NCI-H345 (cell line): ENCODE data around the gene POF1B.
"Not testable (repeated sequence)": the region's sequence is repeated elsewhere in the genome, so short reads cannot be mapped to it uniquely, and the experiment has no call there.

Experiments used
- DNase-seq: peaks from one replicate; lab custom pipeline; 2025; lab: John Stamatoyannopoulos, UW

The POF1B gene, protein sequence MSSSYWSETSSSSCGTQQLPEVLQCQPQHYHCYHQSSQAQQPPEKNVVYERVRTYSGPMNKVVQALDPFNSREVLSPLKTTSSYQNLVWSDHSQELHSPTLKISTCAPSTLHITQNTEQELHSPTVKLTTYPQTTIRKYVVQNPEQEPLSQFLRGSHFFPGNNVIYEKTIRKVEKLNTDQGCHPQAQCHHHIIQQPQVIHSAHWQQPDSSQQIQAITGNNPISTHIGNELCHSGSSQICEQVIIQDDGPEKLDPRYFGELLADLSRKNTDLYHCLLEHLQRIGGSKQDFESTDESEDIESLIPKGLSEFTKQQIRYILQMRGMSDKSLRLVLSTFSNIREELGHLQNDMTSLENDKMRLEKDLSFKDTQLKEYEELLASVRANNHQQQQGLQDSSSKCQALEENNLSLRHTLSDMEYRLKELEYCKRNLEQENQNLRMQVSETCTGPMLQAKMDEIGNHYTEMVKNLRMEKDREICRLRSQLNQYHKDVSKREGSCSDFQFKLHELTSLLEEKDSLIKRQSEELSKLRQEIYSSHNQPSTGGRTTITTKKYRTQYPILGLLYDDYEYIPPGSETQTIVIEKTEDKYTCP

DNA sequence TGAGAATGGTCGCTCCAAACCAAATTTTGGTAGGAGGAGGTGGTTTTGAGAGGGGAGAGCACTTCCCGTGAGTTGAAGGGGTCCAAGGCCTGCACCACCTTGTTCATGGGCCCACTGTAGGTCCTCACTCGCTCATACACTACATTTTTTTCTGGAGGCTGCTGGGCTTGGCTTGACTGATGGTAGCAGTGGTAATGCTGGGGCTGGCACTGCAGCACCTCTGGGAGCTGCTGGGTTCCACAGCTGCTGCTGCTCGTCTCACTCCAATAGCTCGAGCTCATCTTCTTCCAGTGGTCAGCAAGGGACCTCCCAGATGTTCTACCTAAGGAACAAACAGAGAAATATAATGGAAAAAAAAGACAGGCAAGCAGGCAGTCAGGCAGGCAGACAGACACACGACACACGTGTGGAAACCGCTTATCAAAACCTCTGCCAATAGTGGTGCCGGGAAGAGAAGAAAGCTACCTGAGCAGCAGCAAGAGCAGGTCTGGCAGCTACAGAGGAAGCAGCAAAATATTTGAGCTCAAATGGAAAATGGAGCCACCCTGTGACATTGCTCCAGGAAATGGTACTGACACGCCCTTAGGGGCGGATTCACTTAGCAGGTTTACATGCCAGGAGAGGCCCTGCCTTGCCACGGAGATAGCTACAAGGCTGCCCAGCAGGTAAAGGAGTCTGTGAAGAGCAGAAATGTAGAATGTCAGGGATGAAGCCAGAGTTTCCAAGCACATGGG is at the start of gene POF1B:
Gene POF1B, minus strand, starts transcription at position 492 of the 734 bp plus-strand sequence. Its CDS starts 211 bp downstream, at position 281.
- DNase-seq = no peak

DNA sequence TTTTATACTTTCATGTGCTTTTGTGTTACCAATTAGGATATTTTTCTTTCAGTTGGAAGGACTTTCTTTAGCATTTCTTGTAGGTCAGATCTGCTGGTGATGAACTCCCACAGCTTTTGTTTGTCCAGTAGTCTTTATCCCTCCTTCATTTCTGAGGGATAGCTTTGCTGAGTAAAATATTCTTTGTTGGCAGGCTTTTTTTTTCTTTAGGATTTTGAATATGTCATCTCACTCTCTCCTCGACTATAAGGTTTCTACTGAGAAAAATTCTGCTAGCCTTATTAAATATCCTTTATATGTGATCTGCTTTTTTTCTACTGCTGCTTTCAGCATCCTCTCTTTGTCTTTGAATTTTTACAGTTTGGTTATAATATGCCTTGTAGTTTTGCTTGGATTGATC is 49.6 kb upstream of the POF1B start:
- no peak for DNase-seq

DNA sequence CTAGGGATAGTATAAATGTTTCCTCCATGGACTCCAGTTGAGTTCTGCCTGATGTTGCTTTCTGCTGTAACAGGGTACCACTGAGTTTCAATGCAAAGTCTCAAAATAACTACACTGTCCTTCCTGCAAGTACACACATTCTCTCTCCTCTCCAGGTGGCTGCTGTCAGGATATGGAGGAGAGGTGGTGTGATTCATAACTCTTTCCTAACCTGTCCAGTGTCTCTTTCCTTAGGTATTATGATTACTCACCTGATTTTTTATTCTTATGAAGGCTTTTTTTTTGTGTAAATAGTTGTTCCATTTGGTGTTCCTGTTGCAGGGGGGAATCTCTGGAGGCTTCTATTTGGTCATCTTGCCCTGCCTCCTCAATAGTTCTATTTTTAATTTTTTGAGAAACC is 39.8 kb upstream of the POF1B start:
- no peak for DNase-seq

DNA sequence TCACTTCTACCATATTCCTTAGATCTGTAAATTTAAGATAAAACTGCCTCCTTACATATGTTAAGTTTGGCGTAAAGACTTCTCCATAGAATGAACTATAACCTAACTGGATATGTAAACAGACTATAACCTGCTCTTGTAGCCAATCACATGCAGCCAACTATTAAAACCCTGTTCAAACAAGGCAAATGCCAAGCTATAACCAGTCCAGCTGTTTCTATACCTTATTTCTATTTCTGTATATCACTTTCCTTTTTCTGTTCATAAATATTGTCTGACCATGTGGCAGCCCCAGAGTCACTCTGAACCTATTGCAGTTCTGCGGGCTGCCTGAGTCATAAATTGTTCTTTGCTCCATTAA is 12.4 kb upstream of the POF1B start:
- no peak for DNase-seq

DNA sequence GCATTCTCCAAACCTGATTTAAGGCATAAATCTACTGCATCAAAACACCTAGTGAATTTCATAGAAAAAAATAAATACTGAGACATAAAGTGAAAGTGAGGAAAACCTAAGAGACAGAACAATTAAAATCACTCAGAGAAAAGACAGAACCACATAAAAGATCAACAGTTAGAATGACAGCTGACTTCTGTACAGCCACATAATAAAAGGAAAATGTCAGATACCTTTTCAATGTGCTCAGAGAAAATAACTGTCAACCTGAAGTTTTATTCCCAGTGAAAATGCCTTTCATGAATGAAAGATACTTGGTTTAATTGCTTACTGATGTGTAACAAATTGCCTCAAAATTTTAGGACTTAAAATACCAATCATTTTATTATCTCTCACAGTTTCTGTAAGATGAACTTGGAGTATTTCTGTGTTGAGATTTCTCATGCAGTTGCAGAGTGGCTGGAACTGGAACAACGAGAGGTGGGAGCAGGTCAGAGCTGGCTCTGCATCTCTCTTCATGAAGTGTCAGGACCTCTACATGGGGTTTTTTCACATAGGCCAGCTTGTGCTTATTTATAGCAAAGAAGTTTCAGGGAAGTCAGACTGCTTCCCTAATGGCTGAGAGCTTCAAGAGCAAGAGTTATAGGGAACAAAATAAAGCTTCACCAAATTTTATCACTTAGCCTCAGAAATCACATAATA is 11.9 kb upstream of the POF1B start:
- no peak for DNase-seq

DNA sequence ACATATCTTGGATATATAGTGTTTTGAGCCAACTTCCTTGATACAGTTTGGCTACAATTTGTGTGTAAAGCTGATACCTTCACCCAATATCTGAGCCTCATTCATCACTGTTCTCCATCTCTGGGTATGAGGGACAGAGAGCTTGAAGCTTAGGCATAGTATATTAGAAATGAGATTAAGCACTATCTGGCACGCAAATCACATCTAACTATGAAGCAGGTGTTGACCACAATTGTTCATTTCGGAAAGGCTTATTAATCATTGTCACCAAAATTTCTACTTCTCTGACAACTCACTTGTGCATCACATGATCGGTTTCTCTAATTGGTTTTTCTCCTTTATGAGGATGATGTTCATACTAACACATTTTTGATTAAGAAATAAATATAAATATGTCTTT is 2.1 kb upstream of the POF1B start:
- DNase-seq = no peak

DNA sequence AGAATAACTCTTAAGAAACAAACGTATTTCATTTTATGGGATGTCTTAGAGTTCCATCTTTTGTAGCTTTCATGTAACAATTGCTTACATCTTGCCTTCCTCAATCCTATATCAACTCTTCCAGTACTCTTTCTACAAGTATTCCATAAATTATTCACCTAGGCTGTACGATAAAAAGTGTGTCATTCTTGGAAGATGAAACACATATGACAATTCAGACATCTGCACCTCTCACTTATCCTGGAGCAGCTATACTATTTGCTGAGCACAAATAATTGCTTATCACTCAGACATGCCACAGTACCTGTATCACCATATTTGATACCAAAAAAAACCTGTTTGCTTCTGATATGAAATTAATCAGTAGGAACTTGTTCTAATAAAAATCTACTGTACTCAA is 1.0 kb downstream of the POF1B start:
- DNase-seq = no peak

DNA sequence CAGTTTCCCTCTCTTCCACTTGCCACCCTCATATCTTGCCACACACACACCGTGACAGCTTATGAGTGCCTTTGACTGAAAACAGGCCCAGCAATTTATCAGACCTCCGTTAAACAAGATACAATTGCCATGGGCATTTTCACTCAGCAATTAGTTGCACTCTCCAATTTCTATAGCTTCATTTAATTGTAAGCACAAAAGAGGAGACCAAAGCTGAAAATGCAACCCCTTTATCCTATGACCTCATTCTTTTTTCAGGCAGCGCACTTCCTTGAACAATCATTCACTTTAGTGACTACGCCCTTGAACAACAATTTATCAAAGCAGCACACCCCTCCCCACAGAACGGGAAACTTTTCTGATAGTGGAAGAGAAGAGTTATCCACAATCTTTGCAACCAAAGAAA is 4.1 kb downstream of the POF1B start:
- DNase-seq = peak; percentile 1

DNA sequence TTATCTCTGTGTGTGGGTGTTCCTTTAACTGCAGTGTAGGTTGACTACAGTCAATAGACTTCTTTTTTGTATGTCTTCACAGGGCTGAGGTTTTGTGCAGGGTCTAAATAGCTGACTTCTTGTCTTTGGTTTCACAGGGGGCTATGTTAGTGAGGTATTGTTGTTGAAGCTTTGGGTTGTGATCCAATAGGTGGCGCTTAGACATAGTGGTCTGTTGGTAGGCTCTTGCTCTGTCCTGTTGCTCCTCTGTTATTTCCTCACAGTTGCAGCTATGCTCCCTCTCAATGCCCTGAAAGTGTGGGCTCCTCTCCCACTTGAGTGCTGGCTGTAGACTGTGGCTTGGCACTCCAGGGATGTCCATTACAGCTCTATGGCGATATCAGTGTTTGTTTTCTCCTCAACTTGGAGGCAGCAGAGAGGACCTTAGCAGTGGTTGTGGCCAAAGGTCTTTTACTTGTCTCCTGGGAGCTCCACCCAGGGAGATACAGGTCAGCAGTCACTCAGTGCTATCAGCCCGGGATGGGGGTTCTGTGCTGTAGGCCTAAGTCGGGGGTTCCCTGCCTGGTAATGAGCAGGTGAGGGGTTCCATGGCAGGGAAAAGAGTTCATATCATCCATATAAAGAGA is 14.0 kb downstream of the POF1B start:
- no peak for DNase-seq

DNA sequence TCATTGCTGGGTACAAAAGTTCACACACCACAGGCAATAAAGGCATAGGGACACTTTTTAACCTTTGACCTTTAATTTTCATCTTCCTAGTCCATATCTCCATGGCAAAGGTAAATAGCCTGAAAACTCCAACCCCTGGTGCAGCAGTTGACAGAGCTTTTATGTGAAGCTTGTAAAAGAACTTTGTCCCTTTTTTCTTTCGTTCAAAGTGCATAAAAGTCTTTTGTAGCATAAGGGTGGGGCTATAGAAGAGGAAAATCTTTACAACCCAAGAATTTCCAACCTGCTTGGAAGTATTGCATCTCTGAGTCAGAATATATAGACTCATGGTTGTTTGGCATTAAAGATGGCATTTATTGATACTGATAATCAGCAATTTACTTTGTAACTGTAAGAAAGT is 20.4 kb downstream of the POF1B start:
- no peak for DNase-seq

DNA sequence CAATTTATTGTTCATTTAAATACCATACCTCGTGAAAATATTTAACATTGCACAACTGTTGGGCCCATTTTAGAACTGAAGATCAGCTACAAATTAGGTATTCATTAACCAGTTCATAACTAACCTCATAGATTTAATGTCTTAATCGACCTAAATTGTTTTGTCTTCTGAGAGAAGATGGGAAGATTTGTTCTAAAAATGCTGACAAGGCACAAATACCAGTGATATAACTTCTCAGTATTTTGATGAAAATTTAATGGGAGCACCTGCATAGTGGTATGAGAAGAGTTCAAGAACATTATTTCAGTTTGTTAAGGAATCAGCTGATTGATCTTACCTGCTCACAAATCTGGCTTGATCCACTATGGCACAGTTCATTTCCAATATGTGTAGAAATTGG is 33.9 kb downstream of the POF1B start:
- no peak for DNase-seq

DNA sequence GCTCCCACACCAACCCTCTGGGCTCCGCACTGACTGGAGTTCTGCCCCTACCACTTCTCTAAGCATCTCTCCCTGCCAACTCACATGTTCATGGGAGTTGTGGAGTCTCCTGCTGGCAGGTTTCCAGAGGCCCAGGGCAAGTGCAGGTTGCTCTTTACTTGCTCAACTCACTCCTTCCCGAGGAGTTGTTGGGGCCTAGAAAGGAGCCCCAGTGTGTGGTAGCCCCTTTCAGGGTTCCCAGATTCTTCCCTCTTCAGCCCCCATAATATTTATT is 52.5 kb downstream of the POF1B start:
- no peak for DNase-seq

DNA sequence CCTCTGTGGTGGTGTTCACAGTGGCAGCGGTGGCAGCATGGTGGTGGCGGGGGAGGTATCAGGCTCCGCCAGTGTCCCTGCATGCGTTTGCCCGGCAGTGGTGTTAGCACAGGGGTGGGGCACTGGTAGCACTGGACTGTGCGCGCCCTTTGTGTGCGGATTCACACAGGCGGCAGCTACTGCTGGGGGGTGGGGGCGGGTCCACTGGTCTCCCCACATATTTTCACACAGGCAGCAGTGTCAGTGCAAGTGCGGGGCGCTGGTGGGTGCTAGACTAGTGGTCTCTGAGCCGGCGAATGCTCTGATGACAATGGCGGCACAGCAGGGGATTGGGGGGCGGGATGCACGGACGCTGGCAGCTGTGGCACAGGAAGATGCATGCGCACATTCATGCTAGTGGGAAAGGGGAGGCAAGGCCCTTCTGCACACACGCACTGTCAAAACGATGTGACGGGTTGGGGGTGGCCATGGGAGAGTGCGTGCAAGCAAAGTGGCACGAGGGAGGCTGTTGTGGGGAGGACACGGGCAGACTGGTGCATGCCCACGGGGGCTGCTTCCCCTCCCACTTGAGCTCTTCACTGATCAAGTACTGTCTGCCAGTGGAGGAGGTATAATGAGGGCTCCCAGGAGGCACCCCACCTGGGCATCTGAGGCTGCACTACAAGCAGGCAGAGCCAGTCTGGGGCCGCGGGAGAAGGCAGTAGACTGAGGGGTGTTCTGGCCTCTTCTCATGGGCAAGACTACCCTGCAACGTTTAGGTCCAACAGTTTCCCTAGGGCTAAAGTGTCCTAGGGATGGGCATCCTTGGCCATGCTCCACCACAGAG is 53.0 kb downstream of the POF1B start:
- no peak for DNase-seq

DNA sequence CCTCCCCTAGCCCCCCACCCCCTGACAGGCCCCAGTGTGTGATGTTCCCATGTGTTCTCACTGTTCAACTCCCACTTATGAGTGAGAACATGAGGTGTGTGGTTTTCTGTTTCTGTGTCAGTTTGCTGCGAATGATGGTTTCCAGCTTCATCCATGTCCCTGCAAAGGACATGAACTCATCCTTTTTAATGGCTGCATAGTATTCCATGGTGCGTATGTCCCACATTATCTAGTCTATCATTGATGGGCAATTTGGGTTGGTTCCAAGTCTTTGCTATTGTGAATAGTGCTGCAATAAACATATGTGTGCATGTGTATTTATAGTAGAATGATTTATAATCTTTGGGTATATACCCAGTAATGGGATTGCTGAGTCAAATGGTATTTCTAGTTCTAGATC is 68.1 kb downstream of the POF1B start:
- DNase-seq = not testable (repeated sequence)

DNA sequence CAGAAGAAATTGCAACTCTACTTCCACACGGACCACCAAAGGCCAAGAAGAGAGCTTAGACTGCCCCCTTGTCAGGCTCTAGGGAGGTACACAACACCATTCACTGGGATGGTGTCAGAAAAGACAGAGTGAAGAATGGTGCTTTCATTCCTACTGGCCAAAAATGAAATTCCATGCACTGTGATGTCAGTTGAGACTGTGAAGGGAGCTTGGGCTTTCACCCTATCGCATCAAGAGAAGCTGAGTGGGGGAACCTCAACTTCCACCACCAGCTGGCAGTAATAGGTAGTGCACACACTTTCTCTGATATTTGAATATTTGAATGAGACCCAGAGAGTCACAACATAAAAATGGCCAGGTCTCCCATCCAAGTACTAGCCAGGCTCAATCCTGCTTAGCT is 69.7 kb downstream of the POF1B start:
- DNase-seq = no peak

DNA sequence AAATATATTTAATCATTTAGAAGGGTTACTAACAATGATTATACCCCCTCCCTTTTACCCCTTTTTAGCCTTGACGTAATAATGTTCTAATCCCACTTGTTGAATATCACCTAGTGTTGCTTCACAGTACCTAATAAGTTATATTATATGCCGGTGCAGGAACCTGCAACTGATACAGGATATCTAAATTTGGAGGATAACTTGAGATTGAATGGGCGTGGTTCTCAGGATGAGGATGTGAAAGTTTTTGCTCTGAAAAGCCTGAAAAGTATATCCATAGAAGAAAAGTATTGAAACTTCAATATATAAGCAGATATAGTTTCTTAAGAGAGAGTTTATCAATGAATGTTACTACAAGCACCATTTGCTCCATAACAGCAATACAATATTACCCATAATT is 75.9 kb downstream of the POF1B start:
- no peak for DNase-seq

DNA sequence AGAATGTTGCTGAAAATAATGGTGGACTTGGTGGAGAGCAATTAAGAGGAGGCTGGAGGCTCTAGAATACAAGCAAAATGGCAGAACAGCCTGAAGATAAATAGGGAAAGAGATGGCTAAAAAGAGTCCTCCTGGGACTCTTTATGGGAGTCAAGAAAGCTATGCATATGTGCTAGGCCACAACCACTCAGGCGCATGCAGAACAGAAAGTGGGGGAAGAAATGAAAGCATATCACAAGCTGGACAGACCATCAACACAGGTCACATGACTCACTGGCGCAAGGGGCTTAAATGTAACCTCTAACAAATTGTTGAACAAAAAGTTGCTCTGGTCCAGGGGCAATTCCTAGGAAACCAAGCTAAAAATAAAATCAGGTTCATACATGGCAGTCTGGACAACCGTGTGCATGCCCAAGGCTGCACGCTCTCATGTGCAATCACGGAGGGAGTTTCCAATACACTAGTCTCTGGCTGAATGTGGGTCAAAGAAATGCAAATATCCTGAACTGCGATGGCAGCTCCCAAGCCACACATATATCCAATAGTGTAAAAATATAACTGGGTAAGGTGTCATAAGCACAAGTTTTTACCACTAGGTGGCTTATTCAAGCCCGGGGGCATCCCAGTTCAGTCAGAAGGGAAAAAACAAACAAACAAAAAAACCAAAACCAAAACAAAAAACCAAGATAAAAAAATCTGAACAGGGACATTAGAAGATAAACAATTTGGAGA is 90.3 kb downstream of the POF1B start:
- no peak for DNase-seq

DNA sequence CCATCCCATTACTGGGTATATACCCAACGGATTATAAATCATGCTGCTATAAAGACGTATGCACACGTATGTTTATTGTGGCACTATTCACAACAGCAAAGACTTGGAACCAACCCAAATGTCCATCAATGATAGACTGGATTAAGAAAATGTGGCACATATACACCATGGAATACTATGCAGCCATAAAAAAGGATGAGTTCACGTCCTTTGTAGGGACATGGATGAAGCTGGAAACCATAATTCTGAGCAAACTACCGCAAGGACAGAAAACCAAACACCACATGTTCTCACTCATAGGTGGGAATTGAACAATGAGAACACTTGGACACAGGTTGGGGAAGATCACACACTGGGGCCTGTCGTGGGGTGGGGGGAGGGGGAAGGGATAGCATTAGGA is 94.2 kb downstream of the POF1B start:
- not testable (repeated sequence) for DNase-seq

DNA sequence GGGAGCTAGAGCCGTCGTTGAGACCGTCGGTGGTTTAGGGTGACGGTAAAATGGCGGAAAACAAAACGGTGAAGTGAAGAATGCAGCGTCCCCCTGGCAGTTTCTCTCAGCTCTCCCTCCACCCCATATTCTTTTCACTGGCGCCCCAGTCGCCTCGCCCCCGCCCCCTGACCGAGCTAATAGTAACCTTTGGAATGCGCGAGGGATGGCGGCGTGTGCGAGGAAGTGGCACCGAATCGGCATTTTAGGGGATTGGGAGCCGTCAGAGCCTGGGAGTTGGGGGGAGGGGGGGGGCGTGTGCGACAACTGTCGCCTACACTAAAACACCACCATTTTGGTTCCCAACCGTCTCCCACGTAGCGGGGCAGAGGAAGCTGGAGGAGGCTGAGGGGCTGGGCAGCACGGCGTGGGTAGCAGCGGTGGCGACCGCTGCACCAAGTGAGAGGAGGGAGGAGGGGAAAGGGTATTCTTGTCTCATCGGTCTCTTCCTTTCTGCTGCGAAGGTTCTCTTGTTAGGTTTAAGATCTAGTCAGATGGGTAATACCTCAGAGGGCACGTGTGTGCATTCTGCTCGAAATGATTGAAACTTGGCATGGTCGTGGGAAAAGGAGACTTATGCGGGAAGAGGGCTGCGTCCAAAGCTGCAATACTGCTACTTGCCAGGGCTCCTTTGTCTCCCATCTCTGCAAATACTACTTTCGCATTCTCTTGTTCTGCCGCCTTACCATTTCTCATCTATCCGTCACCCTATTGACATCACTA is 134.8 kb downstream of the POF1B start:
- peak; percentile 25 for DNase-seq
